SW480 (cell line): ENCODE results near the gene RUNX2.

ENCODE experiments used
- DNase-seq: peaks from one replicate; pipeline ENCODE4 v3.0.0-alpha.2; 2016; ENCODE audit warnings: low spot score

RUNX2 gene

DNA sequence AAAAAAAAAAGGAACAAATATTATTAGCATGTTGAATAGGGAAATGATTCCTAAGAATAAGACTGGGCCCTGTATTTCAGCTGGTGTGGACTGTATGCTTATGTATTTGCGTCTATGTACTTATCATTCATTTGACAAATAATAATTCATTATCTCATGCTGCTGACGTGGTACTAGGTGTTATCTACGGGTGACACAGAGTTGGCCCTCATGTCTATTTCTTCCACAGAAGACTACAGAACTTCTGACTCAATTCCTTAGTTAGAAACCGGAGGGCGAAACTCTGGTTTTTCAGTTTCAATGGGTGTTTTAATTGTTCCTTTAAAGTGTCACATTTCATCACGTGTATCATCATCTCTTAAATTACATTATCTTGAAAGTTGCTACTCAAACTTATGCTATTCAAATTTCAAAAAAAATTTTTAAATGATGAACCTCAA, 381.7 kb downstream of the RUNX2 start:
- no peak for DNase-seq

DNA sequence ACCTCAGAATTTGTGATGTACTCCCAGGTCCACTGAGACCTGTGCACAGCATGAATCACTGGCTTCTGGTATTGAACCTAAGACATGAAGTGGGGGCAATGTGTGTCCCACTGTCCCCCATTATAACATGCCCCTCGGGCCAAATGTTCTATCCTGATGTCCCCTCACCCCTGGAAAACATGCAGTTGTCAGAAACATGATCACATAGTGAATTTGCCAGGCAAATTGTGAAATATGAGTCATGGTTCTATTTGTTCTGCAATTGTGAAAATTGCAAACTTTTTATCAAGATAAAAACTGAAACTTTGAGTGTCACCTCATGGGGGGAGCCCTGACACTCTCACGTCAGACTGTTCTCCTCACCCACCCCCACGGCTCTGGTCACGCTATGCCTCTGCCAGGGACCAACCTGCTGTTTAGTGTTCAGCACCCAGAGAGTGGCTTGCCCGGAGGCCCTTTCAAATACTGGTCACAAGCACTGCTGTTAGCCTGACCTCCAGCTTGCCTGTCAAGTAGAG, 382.2 kb downstream of the RUNX2 start:
- no peak for DNase-seq

DNA sequence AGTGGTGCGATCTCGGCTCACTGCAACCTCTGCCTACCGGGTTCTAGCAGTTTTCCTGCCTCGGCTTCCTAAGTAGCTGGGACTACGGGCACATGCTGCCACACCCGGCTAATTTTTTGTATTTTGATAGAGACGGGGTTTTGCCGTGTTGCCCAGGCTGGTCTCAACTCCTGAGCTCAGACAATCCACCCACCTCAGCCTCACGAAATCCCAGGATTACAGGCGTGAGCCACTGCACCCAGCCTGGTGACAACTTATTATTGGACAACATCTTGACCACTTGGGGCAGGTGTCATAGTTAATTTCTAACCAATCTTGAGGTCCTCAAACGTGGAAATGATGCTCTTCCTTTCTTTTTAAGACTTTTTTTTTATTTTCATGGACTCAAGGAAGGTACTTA, 383.9 kb downstream of the RUNX2 start:
- no peak for DNase-seq

DNA sequence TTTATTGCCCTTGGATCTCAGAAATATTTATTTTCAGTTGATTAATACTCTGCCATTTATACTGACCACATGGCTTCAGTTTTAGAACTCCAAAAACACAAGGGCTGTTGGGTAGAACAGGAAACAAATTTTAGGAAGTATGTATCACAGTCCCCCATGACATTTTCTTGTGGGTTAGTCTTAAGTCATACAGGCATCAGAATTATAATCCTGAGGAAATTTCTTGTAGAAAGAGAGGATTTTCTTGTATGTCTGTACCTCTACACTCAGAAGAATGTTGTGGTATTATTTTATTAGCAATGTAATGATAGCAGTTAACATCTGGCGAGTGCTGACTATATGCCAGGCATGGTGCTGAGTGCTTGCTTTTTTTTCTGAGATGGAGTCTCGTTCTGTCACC, 384.7 kb downstream of the RUNX2 start:
- DNase-seq = no peak
